Activated naive CD8-positive, alpha-beta T cell (primary cell): Measurements from ENCODE around the gene USO1.
"Not testable (repeated sequence)": the region's sequence is repeated elsewhere in the genome, so short reads cannot be mapped to it uniquely, and the experiment has no call there.

Experiments
- H3K27ac Mint-ChIP-seq: one replicate; pipeline ENCODE4 v1.8.0; 2021; ENCODE audit warnings: mixed read lengths
- H3K27me3 Mint-ChIP-seq: one replicate; pipeline ENCODE4 v1.8.0; 2021; ENCODE audit warnings: mixed read lengths
- H3K36me3 Mint-ChIP-seq: one replicate; pipeline ENCODE4 v1.8.0; 2021; ENCODE audit warnings: mixed read lengths
- H3K4me1 Mint-ChIP-seq: one replicate; pipeline ENCODE4 v1.8.0; 2021; ENCODE audit warnings: low read depth, mixed read lengths
- H3K4me3 Mint-ChIP-seq: one replicate; pipeline ENCODE4 v1.8.0; 2021; ENCODE audit warnings: mild to moderate bottlenecking, mixed read lengths
- H3K9me3 Mint-ChIP-seq: one replicate; pipeline ENCODE4 v1.8.0; 2021; ENCODE audit warnings: low read depth, mixed read lengths

Gene USO1

GRCh38 chr4:75779105-75779757 is 54.9 kb downstream of the USO1 start:
- Mint-ChIP-seq H3K4me3 (no peak overlapping the region), H3K27ac (no peak overlapping the region), H3K9me3 (no peaks in the 10 kb centered on the region), H3K27me3 (no peaks in the 10 kb centered on the region), H3K4me1 (no peaks in the 10 kb centered on the region), H3K36me3 (peaks cover 18% of the 10 kb centered on the region)

- no peaks in the 10 kb centered on the region for H3K27me3 Mint-ChIP-seq
- H3K36me3 Mint-ChIP-seq: peaks cover 5% of the 10 kb centered on the region
- no peak overlapping the region for H3K27ac Mint-ChIP-seq
- no peaks in the 10 kb centered on the region for H3K4me1 Mint-ChIP-seq
- H3K4me3 Mint-ChIP-seq: no peak overlapping the region
- H3K9me3 Mint-ChIP-seq: no peaks in the 10 kb centered on the region
Observed at GRCh38 chr4:75781305-75781704, 56.9 kb downstream of the USO1 start.

GRCh38 chr4:75786526-75786925 is 62.1 kb downstream of the USO1 start:
- Mint-ChIP-seq H3K27ac (no peak overlapping the region), H3K4me3 (no peak overlapping the region), H3K4me1 (no peaks in the 10 kb centered on the region), H3K27me3 (no peaks in the 10 kb centered on the region), H3K36me3 (peaks cover 2% of the 10 kb centered on the region), H3K9me3 (no peaks in the 10 kb centered on the region)

- peak overlapping the region; percentile 12 for H3K27ac Mint-ChIP-seq
- no peaks in the 10 kb centered on the region for H3K4me1 Mint-ChIP-seq
- H3K9me3 Mint-ChIP-seq: no peaks in the 10 kb centered on the region
- H3K4me3 Mint-ChIP-seq: no peak overlapping the region
- H3K27me3 Mint-ChIP-seq: no peaks in the 10 kb centered on the region
- H3K36me3 Mint-ChIP-seq: peaks cover 2% of the 10 kb centered on the region
Observed at GRCh38 chr4:75786938-75787337, 62.6 kb downstream of the USO1 start.

- peaks cover 4% of the 10 kb centered on the region for H3K36me3 Mint-ChIP-seq
Observed at GRCh38 chr4:75790024-75790423, 65.6 kb downstream of the USO1 start.

GRCh38 chr4:75800972-75801371 is 76.6 kb downstream of the USO1 start:
- Mint-ChIP-seq H3K9me3 (no peaks in the 10 kb centered on the region), H3K4me3 (no peak overlapping the region), H3K27me3 (no peaks in the 10 kb centered on the region), H3K27ac (no peak overlapping the region), H3K36me3 (peaks cover 9% of the 10 kb centered on the region), H3K4me1 (no peaks in the 10 kb centered on the region)

More at GRCh38 chr4:75790024-75790423, 65.6 kb downstream of the USO1 start:
- Mint-ChIP-seq H3K4me1 (peaks cover 2% of the 10 kb centered on the region), H3K27ac (no peak overlapping the region), H3K4me3 (no peak overlapping the region), H3K9me3 (no peaks in the 10 kb centered on the region), H3K27me3 (no peaks in the 10 kb centered on the region)

- H3K4me1 Mint-ChIP-seq, H3K4me3 Mint-ChIP-seq, H3K27me3 Mint-ChIP-seq, H3K27ac Mint-ChIP-seq, H3K9me3 Mint-ChIP-seq: not testable (repeated sequence)
- H3K36me3 Mint-ChIP-seq: peaks cover 20% of the 10 kb centered on the region
Observed at GRCh38 chr4:75806035-75806434, 81.7 kb downstream of the USO1 start.

GRCh38 chr4:75817901-75818300 is 93.5 kb downstream of the USO1 start:
- Mint-ChIP-seq H3K36me3 (peaks cover 13% of the 10 kb centered on the region), H3K27me3 (no peaks in the 10 kb centered on the region), H3K4me1 (no peaks in the 10 kb centered on the region), H3K27ac (no peak overlapping the region), H3K4me3 (no peak overlapping the region), H3K9me3 (no peaks in the 10 kb centered on the region)

- no peaks in the 10 kb centered on the region for H3K9me3 Mint-ChIP-seq
- no peak overlapping the region for H3K27ac Mint-ChIP-seq
- peaks cover 12% of the 10 kb centered on the region for H3K36me3 Mint-ChIP-seq
- H3K27me3 Mint-ChIP-seq: no peaks in the 10 kb centered on the region
- H3K4me1 Mint-ChIP-seq: no peaks in the 10 kb centered on the region
- H3K4me3 Mint-ChIP-seq: no peak overlapping the region
Observed at GRCh38 chr4:75819121-75819520, 94.7 kb downstream of the USO1 start.

- H3K27ac Mint-ChIP-seq: no peak overlapping the region
- no peaks in the 10 kb centered on the region for H3K9me3 Mint-ChIP-seq
Observed at GRCh38 chr4:75820197-75820596, 95.8 kb downstream of the USO1 start.

GRCh38 chr4:75820676-75821075 is 96.3 kb downstream of the USO1 start:
- H3K4me3 Mint-ChIP-seq: no peak overlapping the region
- peaks cover under 1% of the 10 kb centered on the region for H3K36me3 Mint-ChIP-seq
- H3K4me1 Mint-ChIP-seq: no peaks in the 10 kb centered on the region
- no peaks in the 10 kb centered on the region for H3K9me3 Mint-ChIP-seq
- no peaks in the 10 kb centered on the region for H3K27me3 Mint-ChIP-seq
- H3K27ac Mint-ChIP-seq: no peak overlapping the region

More at GRCh38 chr4:75820197-75820596, 95.8 kb downstream of the USO1 start:
- Mint-ChIP-seq H3K36me3 (peaks cover 5% of the 10 kb centered on the region), H3K4me3 (no peak overlapping the region), H3K27me3 (no peaks in the 10 kb centered on the region), H3K4me1 (no peaks in the 10 kb centered on the region)

GRCh38 chr4:75821216-75821615 is 96.8 kb downstream of the USO1 start:
- Mint-ChIP-seq H3K36me3 (no peaks in the 10 kb centered on the region), H3K4me3 (no peak overlapping the region), H3K4me1 (no peaks in the 10 kb centered on the region), H3K9me3 (no peaks in the 10 kb centered on the region), H3K27me3 (no peaks in the 10 kb centered on the region), H3K27ac (no peak overlapping the region)

GRCh38 chr4:75821966-75822365 is 97.6 kb downstream of the USO1 start:
- H3K27ac Mint-ChIP-seq: no peak overlapping the region
- no peaks in the 10 kb centered on the region for H3K9me3 Mint-ChIP-seq
- H3K27me3 Mint-ChIP-seq: no peaks in the 10 kb centered on the region
- no peaks in the 10 kb centered on the region for H3K36me3 Mint-ChIP-seq
- no peaks in the 10 kb centered on the region for H3K4me1 Mint-ChIP-seq
- H3K4me3 Mint-ChIP-seq: no peak overlapping the region

- Mint-ChIP-seq H3K4me1 (no peaks in the 10 kb centered on the region), H3K27ac (no peak overlapping the region), H3K27me3 (no peaks in the 10 kb centered on the region)
Observed at GRCh38 chr4:75822416-75822815, 98.0 kb downstream of the USO1 start.

GRCh38 chr4:75823812-75824211 is 99.4 kb downstream of the USO1 start:
- Mint-ChIP-seq H3K4me1 (no peaks in the 10 kb centered on the region), H3K27ac (no peak overlapping the region), H3K36me3 (no peaks in the 10 kb centered on the region)

More at GRCh38 chr4:75822416-75822815, 98.0 kb downstream of the USO1 start:
- Mint-ChIP-seq H3K9me3 (no peaks in the 10 kb centered on the region), H3K36me3 (no peaks in the 10 kb centered on the region), H3K4me3 (no peak overlapping the region)

GRCh38 chr4:75830906-75831305 is 106.5 kb downstream of the USO1 start:
- Mint-ChIP-seq H3K4me1 (no peaks in the 10 kb centered on the region), H3K27ac (no peak overlapping the region)

More at GRCh38 chr4:75823812-75824211, 99.4 kb downstream of the USO1 start:
- Mint-ChIP-seq H3K4me3 (no peak overlapping the region), H3K27me3 (no peaks in the 10 kb centered on the region), H3K9me3 (no peaks in the 10 kb centered on the region)

More at GRCh38 chr4:75830906-75831305, 106.5 kb downstream of the USO1 start:
- no peaks in the 10 kb centered on the region for H3K9me3 Mint-ChIP-seq
- H3K36me3 Mint-ChIP-seq: no peaks in the 10 kb centered on the region
- H3K4me3 Mint-ChIP-seq: no peak overlapping the region
- peaks cover 4% of the 10 kb centered on the region for H3K27me3 Mint-ChIP-seq
